Measurements from ENCODE around the gene OGFRL1. TPM values are rescaled to one million over a fixed set of nuclear protein-coding genes. Genes with fewer than 3 reads are reported as not detected.

The OGFRL1 gene
- total RNA-seq, 1 donor from 2014 or later = 7.7 TPM

- no peak for DNase-seq (ENCODE audit: low spot score)
- intact Hi-C loops (cut with DNase I) = no loop called here
Measured at GRCh38 chr6:71279740-71280139, 8.9 kb upstream of the OGFRL1 start.

- DNase-seq (ENCODE audit: low spot score) = no peak
- intact Hi-C loops (cut with DNase I) = no loop called here
Measured at GRCh38 chr6:71280701-71281100, 7.9 kb upstream of the OGFRL1 start.

- intact Hi-C loops (cut with DNase I) = loop anchor here (2.0 to 5.0 kb wide), 2 partner anchors 34 to 63 kb away; no protein-coding TSS in a partner anchor
Measured at GRCh38 chr6:71284785-71285184, 3.8 kb upstream of the OGFRL1 start.

GRCh38 chr6:71287038-71287437 is 1.6 kb upstream of the OGFRL1 start:
- DNase-seq (ENCODE audit: low spot score) = no peak
- intact Hi-C loops (cut with DNase I) = loop anchor here (5.0 kb wide), 1 partner anchor 60 kb away; no protein-coding TSS in a partner anchor

More at GRCh38 chr6:71284785-71285184, 3.8 kb upstream of the OGFRL1 start:
- DNase-seq (ENCODE audit: low spot score) = no peak

GRCh38 chr6:71287926-71288227 is 734 bp upstream of the OGFRL1 start:
- DNase-seq (ENCODE audit: low spot score) = no peak
- intact Hi-C loops (cut with DNase I) = loop anchor here (5.0 kb wide), 1 partner anchor 59 kb away; no protein-coding TSS in a partner anchor

GRCh38 chr6:71289039-71289801 is 609 bp downstream of the OGFRL1 start:
- DNase-seq (ENCODE audit: low spot score) = peak; percentile 80
- intact Hi-C loops (cut with DNase I) = loop anchor here (5.0 kb wide), 1 partner anchor 58 kb away; no protein-coding TSS in a partner anchor

GRCh38 chr6:71289802-71290175 is 1.2 kb downstream of the OGFRL1 start:
- DNase-seq (ENCODE audit: low spot score) = no peak
- intact Hi-C loops (cut with DNase I) = loop anchor here (5.0 kb wide), 1 partner anchor 58 kb away; no protein-coding TSS in a partner anchor

- intact Hi-C loops (cut with DNase I) = no loop called here
- no peak for DNase-seq (ENCODE audit: low spot score)
Measured at GRCh38 chr6:71290611-71291010, 2.0 kb downstream of the OGFRL1 start.

GRCh38 chr6:71292001-71292400 is 3.4 kb downstream of the OGFRL1 start:
- DNase-seq (ENCODE audit: low spot score) = no peak
- intact Hi-C loops (cut with DNase I) = no loop called here

GRCh38 chr6:71294121-71294523 is 5.5 kb downstream of the OGFRL1 start:
- intact Hi-C loops (cut with DNase I) = no loop called here
- no peak for DNase-seq (ENCODE audit: low spot score)

- DNase-seq (ENCODE audit: low spot score) = no peak
- intact Hi-C loops (cut with DNase I) = no loop called here
Measured at GRCh38 chr6:71298459-71298858, 9.8 kb downstream of the OGFRL1 start.

- intact Hi-C loops (cut with DNase I) = no loop called here
- DNase-seq (ENCODE audit: low spot score) = no peak
Measured at GRCh38 chr6:71299541-71300470, 11.2 kb downstream of the OGFRL1 start.

- intact Hi-C loops (cut with DNase I) = no loop called here
- DNase-seq (ENCODE audit: low spot score) = no peak
Measured at GRCh38 chr6:71300561-71301168, 12.1 kb downstream of the OGFRL1 start.

GRCh38 chr6:71301546-71301945 is 12.9 kb downstream of the OGFRL1 start:
- no peak for DNase-seq (ENCODE audit: low spot score)
- intact Hi-C loops (cut with DNase I) = no loop called here

GRCh38 chr6:71309656-71310055 is 21.0 kb downstream of the OGFRL1 start:
- intact Hi-C loops (cut with DNase I) = no loop called here
- no peak for DNase-seq (ENCODE audit: low spot score)

- DNase-seq (ENCODE audit: low spot score) = no peak
- intact Hi-C loops (cut with DNase I) = no loop called here
Measured at GRCh38 chr6:71310261-71310660, 21.6 kb downstream of the OGFRL1 start.

- no peak for DNase-seq (ENCODE audit: low spot score)
- intact Hi-C loops (cut with DNase I) = no loop called here
Measured at GRCh38 chr6:71312089-71312488, 23.5 kb downstream of the OGFRL1 start.

- no peak for DNase-seq (ENCODE audit: low spot score)
- intact Hi-C loops (cut with DNase I) = no loop called here
Measured at GRCh38 chr6:71317441-71317840, 28.8 kb downstream of the OGFRL1 start.

- no peak for DNase-seq (ENCODE audit: low spot score)
- intact Hi-C loops (cut with DNase I) = no loop called here
Measured at GRCh38 chr6:71320041-71320440, 31.4 kb downstream of the OGFRL1 start.

- no peak for DNase-seq (ENCODE audit: low spot score)
- intact Hi-C loops (cut with DNase I) = no loop called here
Measured at GRCh38 chr6:71321314-71321713, 32.7 kb downstream of the OGFRL1 start.
